NCI-H1092 treated with DMSO at 0.1 percent for 48 hours (cell line): ENCODE data around the gene FRMD8.

Experiments used
- DNase-seq: peaks from one replicate; lab custom pipeline; 2025; lab: John Stamatoyannopoulos, UW

FRMD8 gene

GRCh38 chr11:65392899-65393298 lies 6.5 kb downstream of the FRMD8 start:
- no peak for DNase-seq

DNA sequence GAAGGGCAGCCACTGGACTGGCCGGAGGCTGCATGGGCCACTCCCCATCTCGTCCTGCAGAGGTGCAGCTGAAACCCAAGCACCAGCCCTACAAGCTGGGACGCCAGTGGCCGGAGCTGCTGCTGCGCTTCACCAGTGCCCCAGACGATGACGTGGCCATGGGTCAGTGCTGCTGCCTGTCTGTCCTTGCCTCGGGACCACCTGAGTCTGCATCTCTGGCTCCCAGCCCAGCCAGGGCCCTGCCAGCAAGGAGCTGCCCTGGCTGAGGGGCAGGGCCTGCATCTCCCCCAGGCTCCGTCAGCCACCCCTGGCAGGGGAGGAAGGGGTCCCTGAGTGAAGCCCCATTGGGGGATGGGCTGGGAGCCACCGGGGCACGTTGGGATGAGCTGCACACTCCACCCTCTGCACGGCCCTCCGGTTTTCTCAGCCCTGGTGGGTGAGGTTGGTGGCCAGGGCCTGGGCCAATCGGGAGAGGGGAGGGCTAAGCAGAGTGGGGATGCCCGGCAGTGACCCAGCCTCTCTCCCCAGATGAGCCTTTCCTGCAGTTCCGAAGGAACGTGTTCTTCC lies 7.2 kb downstream of the FRMD8 start:
- no peak for DNase-seq

GRCh38 chr11:65394125-65394536 lies 7.7 kb downstream of the FRMD8 start:
- DNase-seq = no peak

DNA sequence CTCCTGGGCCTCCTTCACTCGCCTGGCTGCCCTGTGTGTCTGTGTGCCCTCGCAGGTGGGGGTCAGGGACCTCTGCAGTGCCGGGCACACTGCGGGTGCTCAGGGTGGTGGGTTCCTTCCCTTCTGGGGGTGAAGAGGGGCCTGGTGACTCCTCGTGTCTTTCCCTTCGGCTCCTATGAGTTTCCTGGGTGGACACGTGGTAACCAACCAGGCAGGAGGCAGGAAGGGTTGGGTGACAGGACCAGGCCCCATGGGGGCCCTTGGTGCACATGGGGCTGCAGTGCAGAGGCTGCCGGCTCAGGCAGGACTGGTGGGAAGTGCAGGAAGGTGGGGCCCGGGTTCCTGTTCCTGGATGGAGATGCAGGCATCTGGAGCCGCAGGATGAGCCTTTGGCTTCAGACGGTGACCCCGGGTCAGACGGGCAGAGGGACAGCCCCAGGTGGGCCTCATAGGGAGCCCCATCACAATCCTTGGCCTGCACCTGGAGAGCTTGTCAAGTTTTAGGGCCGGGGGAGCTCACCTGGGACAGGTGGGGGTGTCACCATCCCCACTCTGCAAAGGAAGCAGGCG lies 9.6 kb downstream of the FRMD8 start:
- DNase-seq = no peak

DNA sequence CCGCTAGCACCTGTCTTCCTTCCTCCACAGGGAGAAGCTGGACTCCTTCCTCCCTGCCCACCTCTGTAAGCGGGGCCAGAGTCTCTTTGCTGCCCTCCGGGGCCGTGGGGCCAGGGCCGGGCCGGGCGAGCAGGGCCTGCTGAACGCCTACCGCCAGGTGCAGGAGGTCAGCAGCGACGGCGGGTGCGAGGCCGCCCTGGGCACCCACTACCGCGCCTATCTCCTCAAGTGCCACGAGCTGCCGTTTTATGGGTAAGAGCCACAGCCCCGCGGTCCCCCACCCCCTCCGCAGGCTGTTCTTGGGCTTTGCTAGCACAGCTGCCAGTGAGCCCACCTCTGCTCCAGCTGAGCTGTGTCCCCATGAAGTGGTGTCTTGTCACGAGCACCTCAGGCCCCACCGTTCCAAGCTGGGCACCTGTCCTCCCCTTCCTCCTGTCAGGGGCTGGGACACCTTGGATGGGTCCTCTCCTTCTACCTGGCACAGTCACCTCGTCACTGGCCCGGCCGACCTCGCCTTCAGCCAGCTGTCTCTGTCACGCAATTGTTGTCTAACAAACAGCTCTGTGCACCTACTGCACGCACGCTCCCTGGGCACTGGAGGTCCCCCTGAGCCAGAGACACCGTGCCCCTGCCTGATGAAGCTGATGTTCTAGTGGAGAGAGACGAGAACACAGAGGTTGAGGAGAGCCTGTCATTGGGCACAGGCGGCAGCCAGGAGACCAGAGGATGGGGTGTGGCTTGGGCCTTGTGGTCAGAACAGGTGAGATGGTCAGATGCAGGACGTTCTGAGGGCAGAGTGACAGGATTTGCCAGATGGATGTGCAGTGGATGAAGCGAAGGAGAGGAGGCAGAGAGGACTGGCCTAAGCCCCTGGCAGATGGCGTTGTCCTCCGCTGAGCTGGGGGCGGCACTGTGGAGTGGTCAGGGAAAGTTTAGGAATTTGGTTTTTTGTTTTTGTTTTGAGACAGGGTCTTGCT lies 10.6 kb downstream of the FRMD8 start:
- DNase-seq = no peak

DNA sequence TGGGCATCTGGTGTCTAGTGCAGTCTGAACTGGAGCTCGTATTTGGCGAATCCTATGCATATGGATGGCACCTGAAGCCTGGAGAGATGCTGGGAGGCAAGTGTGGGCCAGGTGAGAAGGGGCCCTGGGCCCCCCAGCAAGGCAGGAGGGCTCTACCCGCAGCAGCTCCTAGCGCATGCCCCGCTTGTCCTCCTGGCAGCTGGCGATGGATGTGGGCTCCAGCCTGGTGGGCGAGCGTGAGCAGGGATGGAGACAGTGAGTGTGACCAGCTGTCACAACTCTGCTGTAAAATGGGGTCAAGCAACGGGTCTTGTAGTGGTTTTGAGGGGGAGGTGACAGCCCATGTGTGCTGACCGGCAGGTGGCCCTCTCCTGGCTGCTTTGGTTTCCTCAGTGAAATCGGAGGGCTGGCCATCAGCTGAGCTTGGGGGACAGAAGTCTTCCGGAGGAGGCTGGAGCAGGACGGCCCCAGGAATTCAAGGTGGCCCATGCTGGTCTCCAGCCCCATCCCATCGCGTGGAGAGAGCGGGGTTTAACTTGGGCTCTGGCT lies 12.0 kb downstream of the FRMD8 start:
- DNase-seq = no peak

- no peak for DNase-seq
Observed at GRCh38 chr11:65399249-65399648, 12.8 kb downstream of the FRMD8 start.

DNA sequence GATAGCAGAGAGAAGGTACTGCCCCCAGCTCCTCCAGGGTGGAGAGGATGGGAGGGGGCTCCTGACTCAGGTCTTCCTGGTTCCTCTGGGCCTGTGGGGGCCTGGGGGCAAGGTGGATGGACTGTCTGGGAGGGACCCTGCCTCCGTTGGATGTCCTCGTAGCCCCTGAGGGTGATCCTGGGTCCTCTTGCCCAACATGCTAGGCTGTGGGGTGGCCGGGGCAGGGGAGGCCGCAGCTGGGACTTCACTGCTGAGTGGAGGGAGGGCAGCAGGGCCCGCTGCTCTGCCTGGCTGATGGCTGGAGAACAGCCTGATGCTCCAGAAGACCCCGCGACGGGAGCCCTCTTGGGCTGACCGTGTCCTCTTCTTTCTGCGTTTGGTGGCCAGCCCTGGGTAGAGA lies 13.4 kb downstream of the FRMD8 start:
- DNase-seq = no peak

- no peak for DNase-seq
Observed at GRCh38 chr11:65400307-65401072, 14.1 kb downstream of the FRMD8 start.

GRCh38 chr11:65401073-65401802 lies 14.8 kb downstream of the FRMD8 start:
- no peak for DNase-seq

GRCh38 chr11:65401803-65402248 lies 15.4 kb downstream of the FRMD8 start:
- DNase-seq = no peak

- DNase-seq = no peak
Observed at GRCh38 chr11:65402790-65403189, 16.4 kb downstream of the FRMD8 start.

GRCh38 chr11:65403607-65404121 lies 17.2 kb downstream of the FRMD8 start:
- no peak for DNase-seq

DNA sequence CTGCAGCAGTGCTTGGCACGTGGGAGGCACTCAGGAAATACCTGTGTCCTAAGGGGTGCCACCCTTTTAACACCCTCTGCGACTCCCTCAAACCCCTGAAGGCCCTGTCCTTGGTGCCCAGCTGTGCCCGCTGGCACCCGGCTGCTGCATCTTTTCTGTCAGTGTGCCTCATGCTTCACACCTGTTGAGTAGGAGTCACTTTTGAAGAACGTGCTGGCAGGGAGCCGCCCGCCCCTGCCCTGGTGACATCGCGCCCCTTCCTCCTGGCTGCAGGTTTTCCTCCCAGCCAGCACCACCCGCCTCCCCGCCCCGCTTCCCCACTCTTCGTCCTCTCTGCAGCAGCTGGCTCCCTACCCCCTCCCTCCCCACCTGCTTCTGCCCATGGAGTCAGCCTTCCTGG lies 17.8 kb downstream of the FRMD8 start:
- no peak for DNase-seq

DNA sequence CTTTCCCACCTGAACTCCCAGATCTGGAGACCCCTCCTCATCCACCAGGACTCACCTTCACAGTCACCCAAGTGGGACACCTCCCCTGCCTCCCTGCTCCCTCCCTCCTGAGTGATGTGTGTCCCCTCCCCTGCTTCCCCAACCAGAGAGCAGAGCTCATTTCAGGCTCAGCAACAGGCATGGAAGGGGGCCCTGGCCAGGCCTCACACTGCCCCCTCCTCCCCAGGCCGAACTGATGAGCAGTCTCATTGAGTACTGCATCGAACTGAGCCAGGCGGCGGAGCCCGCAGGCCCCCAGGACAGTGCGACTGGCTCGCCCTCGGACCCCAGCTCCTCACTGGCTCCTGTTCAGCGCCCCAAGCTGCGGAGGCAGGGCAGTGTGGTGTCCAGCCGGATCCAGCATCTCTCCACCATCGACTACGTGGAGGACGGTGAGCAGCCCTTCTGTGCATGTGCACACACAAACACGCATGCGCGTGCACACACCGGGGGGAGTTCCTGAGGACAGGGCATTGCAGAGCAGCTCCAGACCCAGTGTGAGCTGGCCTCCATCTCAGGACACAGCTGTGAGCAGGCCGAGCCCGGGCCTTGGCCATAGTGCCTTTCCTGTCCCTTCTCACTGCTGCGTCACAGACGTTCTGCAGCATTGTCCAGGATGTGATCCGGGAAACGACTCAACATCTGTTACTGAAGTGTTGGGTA lies 18.4 kb downstream of the FRMD8 start:
- DNase-seq = no peak

DNA sequence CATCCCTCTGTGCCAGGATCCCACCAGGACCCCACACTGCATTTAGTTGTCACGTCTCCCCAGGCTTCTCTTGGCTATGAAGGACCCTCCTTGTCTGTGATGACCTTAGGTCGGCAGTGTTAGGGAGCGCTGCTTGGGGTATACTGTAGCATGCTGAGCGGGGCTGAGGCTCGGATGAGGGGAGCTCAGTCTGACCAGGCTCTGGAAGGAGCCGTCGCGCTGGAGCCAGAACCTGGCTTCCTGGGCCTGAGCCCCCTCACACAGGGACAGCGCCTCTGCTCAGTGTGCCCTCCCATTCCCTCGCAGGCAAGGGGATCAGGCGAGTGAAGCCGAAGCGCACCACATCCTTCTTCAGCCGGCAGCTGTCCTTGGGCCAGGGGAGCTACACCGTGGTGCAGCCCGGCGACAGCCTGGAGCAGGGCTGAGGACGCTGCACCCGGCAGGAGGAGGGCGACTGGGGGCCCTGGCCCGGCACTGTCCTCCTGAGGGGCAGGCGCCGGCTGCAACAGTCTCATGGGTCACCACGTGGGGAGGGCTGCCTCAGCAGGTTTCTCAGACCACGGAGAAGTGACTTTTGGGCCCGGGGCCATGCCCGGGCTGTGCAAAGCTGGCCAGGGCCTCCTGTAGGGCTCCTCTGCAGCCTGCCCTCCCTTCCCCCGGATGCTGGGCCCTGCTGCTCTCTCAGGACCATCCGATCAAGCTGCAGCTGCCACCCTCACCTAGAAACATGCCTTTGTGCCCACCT lies 24.7 kb downstream of the FRMD8 start:
- no peak for DNase-seq

GRCh38 chr11:65411681-65412070 lies 25.2 kb downstream of the FRMD8 start:
- no peak for DNase-seq

- DNase-seq = no peak
Observed at GRCh38 chr11:65412271-65413076, 26.0 kb downstream of the FRMD8 start.
